GM23248 (cell line): ENCODE measurements around the gene ATP1A2.

Experiments used
- EZH2 ChIP-seq: fragments of 200-600 bp; sonication (generic); IDR thresholded peaks from 2 replicates; pipeline ENCODE4 v1.6.1; 2018; ENCODE audit warnings: antibody characterized with exemption, mild to moderate bottlenecking; ENCODE audit not compliant: insufficient read depth, poor library complexity, severe bottlenecking
- EZH2phosphoT487 ChIP-seq: fragments of 200-600 bp; sonication (generic); IDR thresholded peaks from 2 replicates; pipeline ENCODE4 v1.6.1; 2018; ENCODE audit warnings: antibody characterized with exemption, moderate library complexity, mild to moderate bottlenecking, low read depth; ENCODE audit not compliant: insufficient read depth

DNA sequence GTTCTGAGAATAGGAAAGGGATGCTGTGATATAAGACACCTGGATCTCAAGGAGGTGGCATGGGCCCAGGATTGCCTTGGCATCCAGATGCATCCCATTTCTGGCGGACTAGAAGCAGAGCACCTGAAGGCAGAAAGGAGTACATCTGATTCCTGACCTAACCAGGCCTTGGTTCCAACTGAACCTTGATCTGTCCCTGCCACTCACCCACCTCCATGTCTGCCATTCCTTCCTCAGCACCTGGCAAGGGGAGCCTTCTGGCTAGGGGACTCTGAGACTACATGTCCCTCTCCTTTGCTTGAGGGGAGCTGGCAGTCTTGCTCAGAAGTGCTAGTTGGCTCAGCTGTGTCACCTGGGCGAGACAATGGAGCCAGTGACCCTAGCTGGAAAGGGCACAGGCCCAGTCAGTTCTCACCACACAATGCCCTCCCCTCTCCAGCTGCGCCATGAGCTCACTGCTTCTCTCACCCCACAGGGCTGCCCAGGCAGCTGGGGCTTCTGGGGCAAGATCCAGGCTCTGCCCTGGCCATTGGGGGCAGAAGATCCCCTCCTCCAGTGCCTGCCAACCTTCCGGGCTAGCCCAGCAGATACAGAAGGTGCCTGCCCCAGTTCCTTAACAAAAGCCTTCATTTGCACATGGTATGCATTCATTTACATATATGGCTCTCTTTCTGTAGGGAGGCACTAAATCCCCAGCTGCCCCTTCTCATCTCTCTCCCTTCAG is 20.0 kb upstream of the ATP1A2 start:
- TF ChIP-seq EZH2 (no peak), EZH2phosphoT487 (no peak)
